Measurements from ENCODE around the gene LRRC1. TPM values are rescaled to one million over a fixed set of nuclear protein-coding genes. Genes with fewer than 3 reads are reported as not detected.

Gene LRRC1
- total RNA-seq, 2 experiments from 2014 or later = 4.5 to 4.6 TPM

DNA sequence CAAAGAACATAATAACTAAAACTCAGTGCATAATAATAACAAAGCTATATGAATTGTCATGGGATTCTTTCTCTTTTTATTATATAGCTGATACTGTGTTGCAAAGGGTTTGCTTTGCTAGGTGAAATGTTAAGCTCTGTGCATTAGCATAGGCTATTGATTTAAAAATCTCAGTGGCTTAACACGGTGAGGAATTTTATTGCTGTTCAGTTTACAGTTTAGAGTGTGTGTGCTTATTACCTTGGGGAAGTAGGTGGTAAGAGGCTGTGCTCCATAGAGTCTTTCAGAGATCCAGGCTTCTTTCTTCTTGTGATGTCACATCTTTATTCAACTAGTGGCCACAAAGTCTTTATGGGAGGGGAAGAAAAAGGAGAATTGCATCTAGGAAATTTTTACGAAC, 55.7 kb downstream of the LRRC1 start:
- Mint-ChIP-seq H3K9me3 (ENCODE audit: low read depth) (no peaks in the 10 kb centered on the region), H3K4me1 (peaks cover 14% of the 10 kb centered on the region), H3K27me3 (no peaks in the 10 kb centered on the region), H3K27ac (no peak overlapping the region), H3K4me3 (no peak overlapping the region), H3K36me3 (no peaks in the 10 kb centered on the region)
- ATAC-seq (no peak), DNase-seq (no peak)
- CTCF ChIA-PET = no interaction called here

DNA sequence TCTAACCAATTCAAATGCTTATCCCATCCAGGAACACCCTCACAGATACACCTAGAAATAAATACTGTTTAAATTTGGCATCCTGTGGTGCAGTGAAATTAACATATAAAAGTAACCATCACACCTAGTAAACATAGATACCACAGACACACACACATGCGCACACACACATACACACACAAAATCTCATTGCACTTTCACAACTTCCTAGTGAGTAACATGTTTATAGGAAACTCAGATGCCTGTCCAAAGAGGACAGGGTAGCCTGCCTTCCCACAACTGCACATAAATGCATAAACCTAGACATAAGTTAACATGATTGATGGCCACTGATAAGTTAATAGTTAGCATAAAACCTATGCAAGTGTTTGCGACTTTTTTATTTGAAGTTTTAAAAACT, 56.8 kb downstream of the LRRC1 start:
- Mint-ChIP-seq H3K9me3 (ENCODE audit: low read depth) (no peaks in the 10 kb centered on the region), H3K4me3 (no peak overlapping the region), H3K4me1 (peaks cover 14% of the 10 kb centered on the region), H3K27me3 (no peaks in the 10 kb centered on the region), H3K36me3 (no peaks in the 10 kb centered on the region), H3K27ac (no peak overlapping the region)
- CTCF ChIA-PET = no interaction called here
- DNase-seq (no peak), ATAC-seq (no peak)

DNA sequence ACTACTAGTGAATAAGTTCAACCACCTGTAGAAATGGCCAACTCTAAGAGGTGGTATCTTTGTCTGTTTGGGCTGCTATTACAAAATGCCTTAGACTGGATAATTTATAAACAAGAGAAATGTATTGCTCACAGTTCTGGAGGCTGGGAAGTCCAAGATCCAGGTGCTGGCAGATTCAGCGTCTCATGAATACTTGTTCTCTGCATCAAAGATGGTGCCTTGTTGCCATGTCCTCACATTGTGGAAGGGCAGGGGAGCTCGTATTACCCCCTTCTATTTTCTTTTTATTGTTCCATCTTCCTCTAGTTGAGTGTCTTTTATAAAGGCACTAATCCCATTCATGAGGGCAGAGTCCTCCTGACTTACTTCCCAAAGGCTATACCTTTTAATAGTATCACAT, 58.0 kb downstream of the LRRC1 start:
- CTCF ChIA-PET = no interaction called here

DNA sequence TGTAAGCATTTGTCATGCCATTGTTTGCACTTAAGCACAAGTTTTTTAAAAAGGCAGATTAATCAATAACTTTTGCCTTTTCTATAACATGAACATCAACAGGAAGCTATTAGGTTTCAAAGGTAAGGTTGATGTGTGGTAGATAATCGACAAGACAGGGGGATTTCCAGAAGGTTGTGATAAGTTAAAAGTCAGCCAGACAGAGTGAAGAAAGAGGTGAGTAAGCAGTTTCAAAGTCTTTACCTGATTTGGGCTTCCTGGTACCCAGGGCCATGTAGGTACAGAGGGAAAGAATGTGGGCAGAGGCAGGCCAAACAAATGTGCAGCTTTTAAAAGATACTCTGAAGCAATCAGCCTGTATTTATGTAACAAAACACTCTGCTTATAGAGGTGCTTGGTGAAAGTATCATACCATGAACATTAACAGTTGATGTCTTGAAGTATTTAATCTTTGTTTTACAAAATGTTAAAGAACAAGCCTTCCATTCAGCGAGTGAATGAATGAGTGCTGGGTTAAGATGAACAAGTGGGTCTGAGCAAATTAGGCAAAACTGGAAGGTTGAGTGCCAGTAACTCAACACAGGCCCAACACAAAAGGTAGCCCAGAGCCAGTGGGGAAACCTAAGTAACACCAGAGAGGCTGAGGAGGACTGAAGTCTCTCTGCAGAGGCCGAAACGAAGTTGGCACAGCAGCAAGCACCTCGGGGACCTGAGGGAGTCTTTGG, 60.2 kb downstream of the LRRC1 start:
- H3K9me3 Mint-ChIP-seq (ENCODE audit: low read depth) = no peaks in the 10 kb centered on the region
- H3K4me1 Mint-ChIP-seq = peaks cover 14% of the 10 kb centered on the region
- ATAC-seq (peak; percentile 45), DNase-seq (no peak)
- no peaks in the 10 kb centered on the region for H3K27me3 Mint-ChIP-seq
- H3K4me3 Mint-ChIP-seq = no peak overlapping the region
- no peak overlapping the region for H3K27ac Mint-ChIP-seq
- no peaks in the 10 kb centered on the region for H3K36me3 Mint-ChIP-seq
- CTCF ChIA-PET = no interaction called here

More for the DNA sequence above, 58.0 kb downstream of the LRRC1 start:
- no peaks in the 10 kb centered on the region for H3K27me3 Mint-ChIP-seq
- H3K9me3 Mint-ChIP-seq (ENCODE audit: low read depth) = no peaks in the 10 kb centered on the region
- ATAC-seq (no peak), DNase-seq (no peak)
- H3K4me3 Mint-ChIP-seq = no peak overlapping the region
- H3K36me3 Mint-ChIP-seq = no peaks in the 10 kb centered on the region
- H3K4me1 Mint-ChIP-seq = peaks cover 14% of the 10 kb centered on the region
- no peak overlapping the region for H3K27ac Mint-ChIP-seq

DNA sequence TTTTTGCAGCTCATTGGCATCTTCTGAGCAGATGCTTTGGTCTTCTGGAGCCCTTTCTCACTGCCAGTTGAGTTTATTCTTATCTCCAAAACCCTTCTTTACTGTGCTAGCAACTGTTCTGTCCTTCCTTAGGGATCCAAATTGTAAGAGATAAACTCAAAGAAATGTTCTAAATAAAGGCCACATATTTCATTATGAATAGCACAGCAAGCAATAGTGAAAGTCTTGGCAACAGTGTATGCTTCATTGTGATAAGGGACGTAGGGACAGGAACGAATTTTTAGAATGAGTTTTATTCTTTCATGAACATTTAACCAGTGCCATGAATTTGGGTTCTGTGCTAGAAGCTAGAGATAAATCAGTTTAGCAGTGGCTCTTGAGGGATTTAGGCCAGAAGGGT, 61.1 kb downstream of the LRRC1 start:
- Mint-ChIP-seq H3K36me3 (no peaks in the 10 kb centered on the region), H3K4me1 (peaks cover 14% of the 10 kb centered on the region), H3K9me3 (ENCODE audit: low read depth) (no peaks in the 10 kb centered on the region), H3K4me3 (no peak overlapping the region), H3K27me3 (no peaks in the 10 kb centered on the region), H3K27ac (no peak overlapping the region)
- no peak for DNase-seq
- ATAC-seq = no peak
- CTCF ChIA-PET = no interaction called here

DNA sequence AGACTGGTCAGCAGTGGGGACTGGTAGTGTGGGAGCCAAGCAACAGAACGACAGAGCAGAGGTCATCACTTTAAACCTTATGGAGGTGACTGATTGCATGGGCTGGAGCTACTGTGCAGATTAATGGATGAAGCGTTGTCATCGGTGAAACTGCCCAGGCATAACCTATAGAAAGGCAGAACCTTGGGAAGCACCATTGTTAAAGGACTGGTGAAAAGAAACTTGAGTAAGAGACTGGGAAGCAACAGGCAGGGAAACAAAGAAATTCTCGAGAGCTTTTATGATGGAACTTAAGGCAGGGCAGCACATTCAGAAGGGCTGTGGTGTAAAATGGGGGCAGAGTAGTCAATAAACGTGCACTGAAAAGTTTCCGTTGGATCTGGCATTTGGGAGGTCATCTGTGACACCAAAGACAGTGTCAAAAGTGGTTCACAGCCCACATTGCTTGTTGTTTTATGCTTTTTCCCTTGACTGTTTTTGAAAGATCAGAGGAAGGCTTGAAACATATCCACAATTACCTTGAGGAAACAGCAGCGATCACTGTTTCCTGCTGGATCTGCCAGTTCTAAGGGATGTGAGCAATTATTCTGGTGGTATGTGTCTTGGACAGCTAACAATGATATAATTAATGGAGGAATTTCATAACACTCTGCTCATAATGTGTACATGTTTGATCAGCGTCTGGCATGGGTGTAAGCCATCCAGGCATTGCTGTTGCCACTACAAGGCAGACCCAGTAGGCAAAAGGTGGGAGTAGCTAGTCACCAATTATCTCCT, 62.7 kb downstream of the LRRC1 start:
- Mint-ChIP-seq H3K36me3 (no peaks in the 10 kb centered on the region), H3K4me1 (peaks cover 22% of the 10 kb centered on the region), H3K27me3 (no peaks in the 10 kb centered on the region), H3K27ac (no peak overlapping the region), H3K4me3 (no peak overlapping the region), H3K9me3 (ENCODE audit: low read depth) (no peaks in the 10 kb centered on the region)
- CTCF ChIA-PET = interaction anchor here (1.0 kb wide), 1 partner anchor 11 kb away, joined by 3 read pairs; no protein-coding TSS in a partner anchor
- ATAC-seq = no peak
- DNase-seq = no peak

DNA sequence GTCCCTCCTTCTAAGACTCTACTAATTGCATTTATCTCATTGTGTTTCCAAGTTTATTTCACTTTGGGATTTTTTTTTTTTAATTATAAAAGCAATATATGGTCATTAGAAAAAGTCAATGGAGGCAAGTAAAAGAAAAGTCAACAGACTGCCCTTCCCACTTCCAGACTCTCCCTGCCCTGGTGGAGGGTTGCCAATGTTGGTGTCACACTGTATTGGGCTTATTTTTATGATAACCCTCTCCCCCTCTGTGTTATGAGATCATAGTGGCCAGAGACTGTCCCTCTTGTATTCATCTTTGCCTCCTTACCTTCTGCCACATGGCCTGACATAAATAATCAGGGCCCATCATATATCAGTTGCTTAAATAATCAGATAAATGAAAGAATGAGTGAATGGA, 63.4 kb downstream of the LRRC1 start:
- H3K9me3 Mint-ChIP-seq (ENCODE audit: low read depth) = no peaks in the 10 kb centered on the region
- CTCF ChIA-PET = no interaction called here
- peaks cover 22% of the 10 kb centered on the region for H3K4me1 Mint-ChIP-seq
- no peaks in the 10 kb centered on the region for H3K27me3 Mint-ChIP-seq
- H3K27ac Mint-ChIP-seq = no peak overlapping the region
- no peak for ATAC-seq
- H3K4me3 Mint-ChIP-seq = no peak overlapping the region
- H3K36me3 Mint-ChIP-seq = no peaks in the 10 kb centered on the region
- no peak for DNase-seq

DNA sequence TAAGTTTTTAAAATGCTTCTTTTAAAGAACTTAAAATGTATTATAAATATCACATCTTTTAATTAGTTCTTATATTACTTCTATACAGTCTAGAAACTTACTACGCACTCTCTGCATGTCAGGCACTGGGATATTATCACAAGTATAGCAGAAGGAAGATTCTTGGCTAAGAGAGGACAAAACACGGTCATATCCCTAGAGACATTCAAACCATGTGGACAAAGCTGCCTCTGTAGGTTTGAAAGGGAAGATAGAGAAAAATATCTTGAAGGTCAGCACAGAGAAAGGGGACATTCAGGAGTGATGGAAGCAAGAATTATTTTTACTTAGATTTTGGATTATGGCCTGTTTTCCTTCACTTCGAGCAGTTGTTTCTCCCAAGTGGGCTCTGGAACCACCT, 64.1 kb downstream of the LRRC1 start:
- ATAC-seq = no peak
- no peaks in the 10 kb centered on the region for H3K27me3 Mint-ChIP-seq
- H3K27ac Mint-ChIP-seq = no peak overlapping the region
- H3K4me3 Mint-ChIP-seq = no peak overlapping the region
- no peaks in the 10 kb centered on the region for H3K9me3 Mint-ChIP-seq (ENCODE audit: low read depth)
- no peak for DNase-seq
- H3K4me1 Mint-ChIP-seq = peaks cover 22% of the 10 kb centered on the region
- H3K36me3 Mint-ChIP-seq = no peaks in the 10 kb centered on the region
- CTCF ChIA-PET = no interaction called here

DNA sequence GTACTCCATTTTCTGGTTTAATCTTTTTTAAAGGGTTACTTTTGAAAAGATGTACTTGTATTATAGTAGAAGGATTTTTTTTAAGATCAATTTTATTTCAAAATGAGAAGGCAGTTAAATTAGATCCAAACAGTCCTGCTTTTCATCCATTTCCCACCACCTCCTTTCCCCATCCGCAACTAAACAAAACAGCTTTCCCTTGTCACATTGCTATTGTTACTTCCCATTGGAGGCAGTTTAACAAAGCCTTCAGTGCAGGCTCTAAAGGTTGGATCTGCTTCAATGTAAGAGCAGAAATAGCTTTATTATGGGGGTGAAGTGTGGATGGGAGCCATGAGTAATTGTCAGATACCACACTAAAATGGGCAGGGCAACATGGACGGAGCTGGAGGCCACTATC, 65.7 kb downstream of the LRRC1 start:
- Mint-ChIP-seq H3K4me3 (no peak overlapping the region), H3K4me1 (peaks cover 8% of the 10 kb centered on the region), H3K27ac (no peak overlapping the region), H3K9me3 (ENCODE audit: low read depth) (no peaks in the 10 kb centered on the region), H3K36me3 (no peaks in the 10 kb centered on the region), H3K27me3 (no peaks in the 10 kb centered on the region)
- ATAC-seq (no peak), DNase-seq (no peak)
- CTCF ChIA-PET = no interaction called here

DNA sequence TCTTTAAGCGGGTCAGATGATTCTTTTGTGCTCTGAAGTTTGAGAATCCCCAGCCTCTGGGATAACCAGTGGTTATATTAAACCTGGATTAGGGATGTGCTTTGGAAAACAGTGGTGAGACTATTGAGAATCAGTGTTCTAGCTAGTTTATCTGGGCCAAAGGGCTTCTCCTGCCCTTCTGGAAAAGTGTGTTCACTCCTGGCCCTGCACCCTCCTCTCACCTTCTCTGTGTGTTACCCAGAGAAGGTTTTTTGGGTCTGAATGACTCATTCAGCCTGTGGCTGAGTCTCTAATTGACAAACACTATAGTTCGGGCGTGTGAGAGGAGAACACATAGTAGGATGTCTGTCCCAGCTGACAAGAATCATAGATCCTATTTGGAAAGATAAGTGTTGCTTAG, 66.7 kb downstream of the LRRC1 start:
- H3K27me3 Mint-ChIP-seq = no peaks in the 10 kb centered on the region
- DNase-seq (no peak), ATAC-seq (no peak)
- H3K9me3 Mint-ChIP-seq (ENCODE audit: low read depth) = no peaks in the 10 kb centered on the region
- H3K4me1 Mint-ChIP-seq = peaks cover 8% of the 10 kb centered on the region
- CTCF ChIA-PET = no interaction called here
- no peak overlapping the region for H3K4me3 Mint-ChIP-seq
- H3K27ac Mint-ChIP-seq = no peak overlapping the region
- no peaks in the 10 kb centered on the region for H3K36me3 Mint-ChIP-seq

DNA sequence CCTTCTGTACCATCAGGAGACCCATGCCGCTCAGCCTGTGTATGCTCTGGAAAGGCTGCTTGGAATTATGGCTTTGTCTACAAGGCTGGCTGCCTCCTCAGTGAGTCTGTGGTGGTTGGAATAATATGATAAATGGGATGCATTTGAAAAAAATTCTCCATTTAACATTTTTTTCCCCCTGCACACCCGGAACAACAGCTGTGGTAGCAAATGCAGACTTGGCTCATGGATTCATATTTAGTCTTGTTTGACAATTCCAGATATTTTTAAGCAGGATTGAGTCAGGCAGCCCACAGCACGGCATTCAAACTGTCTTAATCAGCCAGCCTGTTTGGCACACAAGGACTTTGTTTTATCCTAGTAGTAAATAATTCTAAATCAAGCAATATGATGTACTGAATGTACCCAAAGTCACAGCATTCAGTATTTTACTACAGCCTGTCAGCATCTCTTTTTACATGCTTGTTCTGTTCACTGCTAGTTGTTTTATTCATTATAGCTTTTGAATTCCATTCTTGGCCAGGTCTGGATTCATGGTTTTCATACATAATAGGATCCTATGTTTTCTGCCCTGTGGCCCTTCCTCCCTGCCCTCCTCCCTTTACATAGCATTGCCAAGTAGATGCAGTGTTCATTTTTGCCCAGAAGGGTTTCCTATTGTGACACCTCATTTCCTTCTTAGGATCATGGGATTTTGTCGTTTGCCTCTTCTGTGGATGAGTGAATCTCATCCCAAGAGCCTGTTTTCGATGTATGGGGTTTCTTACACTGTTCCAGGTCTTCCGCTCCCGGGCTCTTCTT, 68.1 kb downstream of the LRRC1 start:
- CTCF ChIA-PET = interaction anchor here (0.6 kb wide), 1 partner anchor 619 kb away, joined by 3 read pairs; no protein-coding TSS in a partner anchor

DNA sequence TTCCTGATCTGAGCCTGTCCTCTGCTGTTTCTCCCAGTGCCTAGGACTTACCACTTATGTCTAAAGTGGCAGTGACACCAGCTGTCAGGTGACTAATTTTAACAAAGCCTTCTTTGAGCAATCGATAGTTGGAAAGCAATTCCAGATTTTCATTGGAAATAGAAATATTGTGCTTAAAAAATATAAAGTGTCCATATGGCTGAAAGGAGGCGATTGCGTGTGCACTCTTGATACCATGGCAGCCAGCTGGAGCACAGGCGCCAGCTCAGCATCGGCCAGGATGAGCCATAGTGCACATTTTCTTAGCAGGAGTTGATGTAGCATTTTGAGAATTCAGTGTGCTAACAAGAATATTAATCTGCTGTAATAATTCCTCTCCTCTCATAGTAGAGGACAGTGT, 70.0 kb downstream of the LRRC1 start:
- CTCF ChIA-PET = no interaction called here
- no peaks in the 10 kb centered on the region for H3K36me3 Mint-ChIP-seq
- DNase-seq (no peak), ATAC-seq (no peak)
- H3K4me3 Mint-ChIP-seq = no peak overlapping the region
- no peaks in the 10 kb centered on the region for H3K9me3 Mint-ChIP-seq (ENCODE audit: low read depth)
- no peak overlapping the region for H3K27ac Mint-ChIP-seq
- H3K4me1 Mint-ChIP-seq = peaks cover 8% of the 10 kb centered on the region
- no peaks in the 10 kb centered on the region for H3K27me3 Mint-ChIP-seq

More for the DNA sequence above, 68.1 kb downstream of the LRRC1 start:
- DNase-seq (no peak), ATAC-seq (no peak)
- Mint-ChIP-seq H3K27ac (no peak overlapping the region), H3K9me3 (ENCODE audit: low read depth) (no peaks in the 10 kb centered on the region), H3K36me3 (no peaks in the 10 kb centered on the region), H3K4me3 (no peak overlapping the region), H3K4me1 (peaks cover 8% of the 10 kb centered on the region), H3K27me3 (no peaks in the 10 kb centered on the region)

DNA sequence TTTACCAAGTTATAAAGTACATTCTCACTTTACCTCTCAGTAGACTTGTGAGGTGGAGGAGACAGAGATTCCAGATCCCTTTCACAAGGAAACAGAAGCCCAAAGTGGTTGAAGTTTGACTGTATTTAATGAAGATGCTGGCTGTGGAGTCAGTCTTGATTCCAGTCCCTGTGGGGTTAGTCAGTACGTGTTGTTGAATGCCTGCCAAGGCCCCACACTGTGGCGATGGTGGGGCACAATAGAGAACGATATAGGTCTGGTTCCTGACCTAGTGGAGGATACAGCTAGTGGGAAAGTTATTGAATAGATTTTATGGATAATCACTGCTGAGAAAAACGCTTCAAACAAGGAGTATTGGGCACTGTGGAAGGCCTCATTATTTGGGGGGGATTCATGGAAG, 71.4 kb downstream of the LRRC1 start:
- Mint-ChIP-seq H3K4me1 (peaks cover 8% of the 10 kb centered on the region), H3K27me3 (no peaks in the 10 kb centered on the region), H3K36me3 (no peaks in the 10 kb centered on the region), H3K9me3 (ENCODE audit: low read depth) (no peaks in the 10 kb centered on the region), H3K4me3 (no peak overlapping the region), H3K27ac (no peak overlapping the region)
- DNase-seq (no peak), ATAC-seq (no peak)
- CTCF ChIA-PET = no interaction called here

Measured in activated CD8-positive, alpha-beta memory T cell treated with anti-CD3 and anti-CD28 coated beads, Interleukin-2, amount 10 ng/mL, durations not matched to agents 7 days and 5 days (primary cell).